GM10847 (cell line): Measurements from ENCODE around the gene TMEM120B.

Source experiments
- POLR2A ChIP-seq: IDR thresholded peaks from 2 replicates; pipeline ENCODE4 v1.6.1; 2011; ENCODE audit not compliant: insufficient read length; ENCODE audit errors: extremely low read depth

TMEM120B gene

GRCh38 chr12:121712461-121713256 lies at the start of gene TMEM120B:
Gene TMEM120B (plus strand): TSS chr12:121712752. CDS start chr12:121712896, 144 bp downstream.
- peak; percentile 62 for TF ChIP-seq POLR2A

GRCh38 chr12:121663610-121663929 lies 49.0 kb upstream of the TMEM120B start:
- TF ChIP-seq POLR2A = no peak

GRCh38 chr12:121668750-121669520 lies 43.6 kb upstream of the TMEM120B start:
- no peak for TF ChIP-seq POLR2A

- TF ChIP-seq POLR2A = no peak
Measured at GRCh38 chr12:121669521-121669900, 43.0 kb upstream of the TMEM120B start, which contains the start of gene MORN3. Gene MORN3 (minus strand): TSS chr12:121669654. CDS start chr12:121669483, 171 bp downstream.

- no peak for TF ChIP-seq POLR2A
Measured at GRCh38 chr12:121673013-121673511, 39.5 kb upstream of the TMEM120B start.

GRCh38 chr12:121676190-121676589 lies 36.4 kb upstream of the TMEM120B start:
- no peak for TF ChIP-seq POLR2A

GRCh38 chr12:121678305-121678704 lies 34.2 kb upstream of the TMEM120B start:
- no peak for TF ChIP-seq POLR2A

GRCh38 chr12:121678716-121679300 lies 33.7 kb upstream of the TMEM120B start:
- TF ChIP-seq POLR2A = no peak

- TF ChIP-seq POLR2A = no peak
Measured at GRCh38 chr12:121688966-121689365, 23.6 kb upstream of the TMEM120B start.

- no peak for TF ChIP-seq POLR2A
Measured at GRCh38 chr12:121689430-121689829, 23.1 kb upstream of the TMEM120B start.

- no peak for TF ChIP-seq POLR2A
Measured at GRCh38 chr12:121693155-121693687, 19.3 kb upstream of the TMEM120B start.

- no peak for TF ChIP-seq POLR2A
Measured at GRCh38 chr12:121697093-121697698, 15.4 kb upstream of the TMEM120B start.

GRCh38 chr12:121701667-121702277 lies 10.8 kb upstream of the TMEM120B start:
- TF ChIP-seq POLR2A = no peak

- TF ChIP-seq POLR2A = no peak
Measured at GRCh38 chr12:121702944-121703343, 9.6 kb upstream of the TMEM120B start.

- no peak for TF ChIP-seq POLR2A
Measured at GRCh38 chr12:121705514-121705913, 7.0 kb upstream of the TMEM120B start.
